Liver (tissue), 9 donors: ENCODE results near the gene GPR39. TPM values are rescaled to one million over a fixed set of nuclear protein-coding genes. Genes with fewer than 3 reads are reported as not detected.

Experiments used
- DNase-seq: peaks from one replicate; pipeline ENCODE4 v3.0.0-alpha.2; 2017; ENCODE audit warnings: low spot score
- H3K27ac ChIP-seq, 2 donors: one replicate each; pipeline ENCODE4 v1.7.0; 2013; ENCODE audit warnings: inconsistent platforms in 2 of 2, low read length in 2 of 2, control low read depth in 1 of 2, low read depth in 1 of 2, mild to moderate bottlenecking in 1 of 2
- H3K27me3 ChIP-seq, 4 donors: one replicate each; pipeline versions ENCODE4 v1.6.1 to v1.7.0; 2013; ENCODE audit warnings: low read length in 3 of 4, inconsistent platforms in 1 of 4, mild to moderate bottlenecking in 1 of 4, moderate library complexity in 1 of 4; ENCODE audit not compliant: control insufficient read depth in 4 of 4, insufficient read depth in 4 of 4
- H3K36me3 ChIP-seq, 4 donors: one replicate each; pipeline versions ENCODE4 v1.6.1 to v1.7.0; 2013; ENCODE audit warnings: low read length in 3 of 4, mild to moderate bottlenecking in 3 of 4, low read depth in 1 of 4, moderate library complexity in 1 of 4; ENCODE audit not compliant: control insufficient read depth in 4 of 4, insufficient read depth in 3 of 4
- H3K4me1 ChIP-seq, 4 donors: one replicate each; pipeline versions ENCODE4 v1.6.1 to v1.7.0; 2013; ENCODE audit warnings: low read length in 3 of 4, mild to moderate bottlenecking in 3 of 4, moderate library complexity in 1 of 4; ENCODE audit not compliant: control insufficient read depth in 4 of 4, insufficient read depth in 4 of 4
- H3K4me3 ChIP-seq, 3 donors: one replicate each; pipeline versions ENCODE4 v1.6.1 to v1.7.0; 2013; ENCODE audit warnings: low read length in 3 of 3, control low read depth in 1 of 3, low read depth in 1 of 3, mild to moderate bottlenecking in 1 of 3
- H3K9ac ChIP-seq, 2 donors: one replicate each; pipeline ENCODE4 v1.7.0; 2013; ENCODE audit warnings: low read length in 2 of 2, mild to moderate bottlenecking in 2 of 2, moderate library complexity in 2 of 2, control low read depth in 1 of 2, low read depth in 1 of 2
- H3K9me3 ChIP-seq, 4 donors: one replicate each; pipeline versions ENCODE4 v1.6.1 to v1.7.0; 2013; ENCODE audit warnings: low read length in 3 of 4; ENCODE audit not compliant: control insufficient read depth in 4 of 4
- ATF3 ChIP-seq: IDR thresholded peaks from 2 replicates; pipeline ENCODE4 v1.6.1; 2016; ENCODE audit warnings: antibody characterized with exemption
- CTCF ChIP-seq: fragments of 150-350 bp; IDR thresholded peaks from 2 replicates; pipeline ENCODE4 v1.5.1; 2017; ENCODE audit warnings: improper control_type of control experiment, low read depth, low read length; ENCODE audit not compliant: missing input control
- EGR1 ChIP-seq, 2 donors: IDR thresholded peaks; 2 replicates each; pipeline ENCODE4 v1.6.1; 2016 to 2018; ENCODE audit warnings: antibody characterized with exemption in 2 of 2, low read depth in 2 of 2
- FOXA1 ChIP-seq: IDR thresholded peaks from 2 replicates; pipeline ENCODE4 v1.6.1; 2016; ENCODE audit warnings: antibody characterized with exemption
- FOXA2 ChIP-seq: IDR thresholded peaks from 2 replicates; pipeline ENCODE4 v1.6.1; 2016; ENCODE audit warnings: antibody characterized with exemption
- GABPA ChIP-seq, 2 donors: IDR thresholded peaks in 1 of 2; conservative IDR thresholded peaks in 1 of 2; 2 replicates each; pipeline ENCODE4 v1.6.1; 2016; ENCODE audit warnings: antibody characterized with exemption in 2 of 2, mild to moderate bottlenecking in 1 of 2, moderate library complexity in 1 of 2
- HNF4A ChIP-seq, 2 donors: conservative IDR thresholded peaks; 2 replicates each; pipeline ENCODE4 v1.6.1; 2016; ENCODE audit warnings: antibody characterized with exemption in 2 of 2, mild to moderate bottlenecking in 2 of 2
- HNF4G ChIP-seq: IDR thresholded peaks from 2 replicates; pipeline ENCODE4 v1.6.1; 2016; ENCODE audit warnings: antibody characterized with exemption
- JUND ChIP-seq, 2 donors: IDR thresholded peaks; 2 replicates each; pipeline ENCODE4 v1.6.1; 2016; ENCODE audit warnings: antibody characterized with exemption in 2 of 2
- NR2F2 ChIP-seq: IDR thresholded peaks from 2 replicates; pipeline ENCODE4 v1.6.1; 2016; ENCODE audit warnings: antibody characterized with exemption
- RAD21 ChIP-seq, 2 donors: IDR thresholded peaks; 2 replicates each; pipeline ENCODE4 v1.6.1; 2016; ENCODE audit warnings: antibody characterized with exemption in 2 of 2, mild to moderate bottlenecking in 2 of 2
- RXRA ChIP-seq, 2 donors: IDR thresholded peaks; 2 replicates each; pipeline ENCODE4 v1.6.1; 2017 to 2018; ENCODE audit warnings: antibody characterized with exemption in 2 of 2, mild to moderate bottlenecking in 1 of 2
- SP1 ChIP-seq: IDR thresholded peaks from 2 replicates; pipeline ENCODE4 v1.6.1; 2018; ENCODE audit warnings: antibody characterized with exemption, mild to moderate bottlenecking
- TAF1 ChIP-seq: conservative IDR thresholded peaks from 2 replicates; pipeline ENCODE4 v1.6.1; 2016; ENCODE audit warnings: antibody characterized with exemption, mild to moderate bottlenecking
- YY1 ChIP-seq: IDR thresholded peaks from 2 replicates; pipeline ENCODE4 v1.6.1; 2016; ENCODE audit warnings: antibody characterized with exemption, mild to moderate bottlenecking
- WGBS: extraction: QIAGEN DNeasy Blood & Tissue Kit; methylation state at CpG from one replicate; pipeline ENCODE4 v1.1.7; 2013; 5-methylcytosine and 5-hydroxymethylcytosine counted together
- polyA plus RNA-seq, 2 donors: library from polyadenylated mRNA; stranded (reverse) in 1 of 2; unstranded in 1 of 2; fragments of 200-250 nt in 1 of 2; fragments of >200 nt in 1 of 2; fragmentation: Nextera tagmentation in 1 of 2; extraction: Ambion mirVana in 1 of 2; gene quantifications; one replicate each; pipeline versions ENCODE4 v1.2.1 to v1.2.3, GENCODE V29; 2013 to 2015
- total RNA-seq, 2 donors: library from RNA; depleted of rRNA; stranded (reverse); fragments of >200 nt; gene quantifications; one replicate each; pipeline ENCODE4 v1.2.3, GENCODE V29; 2014
- TF ChIP-seq, protein P1 (sequence below): IDR thresholded peaks from 2 replicates; pipeline ENCODE4 v1.6.1; 2016; ENCODE audit warnings: antibody characterized with exemption
- TF ChIP-seq, protein P2 (sequence below): IDR thresholded peaks from 2 replicates; pipeline ENCODE4 v1.6.1; 2016; ENCODE audit warnings: antibody characterized with exemption
- donor health status: healthy.
- donor health status: healthy.
- donor health status: healthy.
- donor health status: healthy.
- donor health status: healthy.

The GPR39 gene
- total and polyA plus RNA-seq, 4 donors: 2.2 to 13.0 (median 2.8) TPM

GRCh38 chr2:132665401-132666140 is 249.0 kb downstream of the GPR39 start:
- Histone ChIP-seq H3K9me3 (no peaks in the 10 kb centered on the region), H3K4me3 (no peak overlapping the region), H3K4me1 (peaks cover 13 to 24% (median 20%) of the 10 kb centered on the region in 4 donors), H3K36me3 (no peaks in the 10 kb centered on the region), H3K27me3 (peaks cover 0 to 2% (median 0%) of the 10 kb centered on the region in 4 donors), H3K9ac (no peak overlapping the region), H3K27ac (no peak overlapping the region)
- 88% methylated on average over 4 of the region's 4 CpGs for WGBS
- DNase-seq: no peak
- TF ChIP-seq RXRA (IDR thresholded peaks at IDR 0.05): no peak
- TF ChIP-seq HNF4A (conservative IDR thresholded peaks at IDR 0.05): peak in 1 of 2 donors; percentile 12
- no peak for TF ChIP-seq HNF4G
- TF ChIP-seq FOXA1: no peak
- TF ChIP-seq ATF3: no peak

- no peaks in the 10 kb centered on the region for H3K36me3 ChIP-seq
- WGBS: 84% methylated on average over 1 of the region's 1 CpG
- no peaks in the 10 kb centered on the region for H3K9me3 ChIP-seq
- H3K27ac ChIP-seq: no peak overlapping the region
- no peak overlapping the region for H3K4me3 ChIP-seq
- no peak for TF ChIP-seq FOXA1
- no peak for TF ChIP-seq FOXA2
- TF ChIP-seq HNF4A (conservative IDR thresholded peaks at IDR 0.05): no peak
- TF ChIP-seq EGR1 (IDR thresholded peaks at IDR 0.05; ENCODE audit: low read depth in 2 of 2): no peak
- TF ChIP-seq NR2F2: no peak
- no peak for TF ChIP-seq CTCF
- no peak for TF ChIP-seq RAD21 (IDR thresholded peaks at IDR 0.05)
- no peak for TF ChIP-seq GABPA (IDR thresholded peaks at IDR 0.05 in 1 of 2, conservative IDR thresholded peaks at IDR 0.05 in 1 of 2)
- no peak for TF ChIP-seq HNF4G
- TF ChIP-seq JUND (IDR thresholded peaks at IDR 0.05): no peak
- H3K27me3 ChIP-seq: peaks cover 0 to 2% (median 0%) of the 10 kb centered on the region in 4 donors
- peaks cover 13 to 31% (median 25%) of the 10 kb centered on the region in 4 donors for H3K4me1 ChIP-seq
- no peak overlapping the region for H3K9ac ChIP-seq
- DNase-seq: no peak
These were observed 251.1 kb downstream of the GPR39 start for GRCh38 chr2:132667706-132668105.

DNA sequence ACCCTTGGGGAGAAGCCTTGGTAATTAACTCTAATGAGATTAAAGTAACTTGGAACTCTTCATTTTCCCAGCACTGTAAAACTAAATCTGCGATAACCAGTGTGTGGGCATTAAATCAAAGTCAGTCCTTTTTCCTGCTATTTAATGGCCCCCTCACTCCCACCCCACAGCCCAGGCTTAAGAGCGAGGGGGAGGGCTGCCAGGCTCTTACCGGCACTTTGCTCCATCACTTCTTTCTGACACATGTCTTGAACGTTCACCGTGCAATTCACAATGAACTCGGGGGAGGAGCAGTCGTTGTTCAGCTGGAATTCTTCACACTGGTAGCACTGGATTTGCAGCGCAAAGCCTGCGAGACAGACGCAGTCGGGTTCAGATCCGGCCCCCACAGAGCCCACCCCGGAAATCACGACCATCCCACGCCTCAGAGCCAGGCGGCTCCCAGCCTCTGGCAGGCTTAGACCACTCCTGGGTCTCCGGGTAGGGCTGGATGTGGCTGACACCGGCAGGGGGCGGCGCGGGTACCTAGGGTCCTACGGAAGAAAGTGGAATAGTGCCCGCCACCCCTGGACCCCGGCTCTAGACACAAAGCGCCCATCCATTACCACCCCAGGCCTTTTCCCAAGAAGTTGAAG is 251.7 kb downstream of the GPR39 start:
- peaks cover 13 to 31% (median 25%) of the 10 kb centered on the region in 4 donors for H3K4me1 ChIP-seq
- TF ChIP-seq HNF4G (no peak), HNF4A (conservative IDR thresholded peaks at IDR 0.05) (no peak), RAD21 (IDR thresholded peaks at IDR 0.05) (no peak), TAF1 (no peak), NR2F2 (no peak), SP1 (no peak), YY1 (no peak), ATF3 (no peak), JUND (IDR thresholded peaks at IDR 0.05) (no peak)
- TF ChIP-seq, protein P1, sequence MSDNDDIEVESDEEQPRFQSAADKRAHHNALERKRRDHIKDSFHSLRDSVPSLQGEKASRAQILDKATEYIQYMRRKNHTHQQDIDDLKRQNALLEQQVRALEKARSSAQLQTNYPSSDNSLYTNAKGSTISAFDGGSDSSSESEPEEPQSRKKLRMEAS: no peak
- TF ChIP-seq, protein P2, sequence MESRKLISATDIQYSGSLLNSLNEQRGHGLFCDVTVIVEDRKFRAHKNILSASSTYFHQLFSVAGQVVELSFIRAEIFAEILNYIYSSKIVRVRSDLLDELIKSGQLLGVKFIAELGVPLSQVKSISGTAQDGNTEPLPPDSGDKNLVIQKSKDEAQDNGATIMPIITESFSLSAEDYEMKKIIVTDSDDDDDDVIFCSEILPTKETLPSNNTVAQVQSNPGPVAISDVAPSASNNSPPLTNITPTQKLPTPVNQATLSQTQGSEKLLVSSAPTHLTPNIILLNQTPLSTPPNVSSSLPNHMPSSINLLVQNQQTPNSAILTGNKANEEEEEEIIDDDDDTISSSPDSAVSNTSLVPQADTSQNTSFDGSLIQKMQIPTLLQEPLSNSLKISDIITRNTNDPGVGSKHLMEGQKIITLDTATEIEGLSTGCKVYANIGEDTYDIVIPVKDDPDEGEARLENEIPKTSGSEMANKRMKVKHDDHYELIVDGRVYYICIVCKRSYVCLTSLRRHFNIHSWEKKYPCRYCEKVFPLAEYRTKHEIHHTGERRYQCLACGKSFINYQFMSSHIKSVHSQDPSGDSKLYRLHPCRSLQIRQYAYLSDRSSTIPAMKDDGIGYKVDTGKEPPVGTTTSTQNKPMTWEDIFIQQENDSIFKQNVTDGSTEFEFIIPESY: no peak
- H3K4me3 ChIP-seq: peak overlapping the region in 1 of 3 donors; percentile 73
- H3K27me3 ChIP-seq: peaks cover 0 to 2% (median 0%) of the 10 kb centered on the region in 4 donors
- H3K36me3 ChIP-seq: no peaks in the 10 kb centered on the region
- DNase-seq: peak; percentile 36
- H3K9me3 ChIP-seq: no peaks in the 10 kb centered on the region
- H3K27ac ChIP-seq: no peak overlapping the region
- WGBS: 12% methylated on average over 25 of the region's 25 CpGs
- H3K9ac ChIP-seq: no peak overlapping the region
